Adrenal gland (tissue), 5 donors: ENCODE data around the gene ST6GALNAC3.

Experiments
- CTCF ChIP-seq, 6 experiments: fragments of 450-650 bp in 4 of 6; fragments of 200-600 bp in 2 of 6; sonication (generic) in 1 of 6; IDR thresholded peaks; 1 replicate in 5 of 6; 2 replicates in 1 of 6; pipeline versions ENCODE4 v1.5.1 to v1.8.0; 2016 to 2021; ENCODE audit warnings: antibody characterized with exemption in 6 of 6, mild to moderate bottlenecking in 2 of 6, moderate library complexity in 1 of 6
- POLR2A ChIP-seq, 2 donors: fragments of 450-650 bp; IDR thresholded peaks; one replicate each; pipeline ENCODE4 v1.6.1; 2017; ENCODE audit warnings: antibody characterized with exemption in 2 of 2, mild to moderate bottlenecking in 2 of 2, moderate library complexity in 1 of 2
- donor health status: DM: no; HTN: no; CAD: no.

- TF ChIP-seq CTCF (IDR thresholded peaks at IDR 0.05) (no peak), POLR2A (IDR thresholded peaks at IDR 0.05) (no peak)
Observed at GRCh38 chr1:76554283-76554682, 479.7 kb downstream of the ST6GALNAC3 start.
